C4-2B (cell line): Measurements from ENCODE around the gene PPP5C.

Source experiments
- ZFX ChIP-seq: fragments of 450-650 bp; IDR thresholded peaks from 2 replicates; pipeline ENCODE4 v1.6.1; 2017
- TF ChIP-seq, protein P1 (sequence below): fragments of 450-650 bp; conservative IDR thresholded peaks from 2 replicates; pipeline ENCODE4 v1.5.1; 2017; ENCODE audit warnings: mild to moderate bottlenecking

DNA sequence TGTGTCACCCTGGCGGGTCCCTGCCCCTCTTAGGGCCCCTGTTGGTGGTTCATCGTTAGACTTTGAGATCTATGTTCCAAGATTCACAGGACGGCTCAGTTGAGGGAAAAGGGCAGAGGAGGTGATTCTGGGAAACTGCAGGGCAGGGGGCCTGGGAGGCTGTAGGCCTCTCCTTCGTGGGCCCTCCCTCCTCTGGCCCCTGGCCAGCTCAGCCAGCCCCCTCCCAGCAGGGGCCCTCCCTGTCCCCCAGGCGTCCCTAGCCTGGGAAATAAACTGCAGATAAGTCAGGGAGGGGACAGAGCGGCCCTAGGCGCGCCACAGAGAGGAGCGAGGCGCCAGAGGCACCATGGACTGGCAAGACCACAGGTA lies 43.6 kb upstream of the PPP5C start:
- TF ChIP-seq, protein P1, sequence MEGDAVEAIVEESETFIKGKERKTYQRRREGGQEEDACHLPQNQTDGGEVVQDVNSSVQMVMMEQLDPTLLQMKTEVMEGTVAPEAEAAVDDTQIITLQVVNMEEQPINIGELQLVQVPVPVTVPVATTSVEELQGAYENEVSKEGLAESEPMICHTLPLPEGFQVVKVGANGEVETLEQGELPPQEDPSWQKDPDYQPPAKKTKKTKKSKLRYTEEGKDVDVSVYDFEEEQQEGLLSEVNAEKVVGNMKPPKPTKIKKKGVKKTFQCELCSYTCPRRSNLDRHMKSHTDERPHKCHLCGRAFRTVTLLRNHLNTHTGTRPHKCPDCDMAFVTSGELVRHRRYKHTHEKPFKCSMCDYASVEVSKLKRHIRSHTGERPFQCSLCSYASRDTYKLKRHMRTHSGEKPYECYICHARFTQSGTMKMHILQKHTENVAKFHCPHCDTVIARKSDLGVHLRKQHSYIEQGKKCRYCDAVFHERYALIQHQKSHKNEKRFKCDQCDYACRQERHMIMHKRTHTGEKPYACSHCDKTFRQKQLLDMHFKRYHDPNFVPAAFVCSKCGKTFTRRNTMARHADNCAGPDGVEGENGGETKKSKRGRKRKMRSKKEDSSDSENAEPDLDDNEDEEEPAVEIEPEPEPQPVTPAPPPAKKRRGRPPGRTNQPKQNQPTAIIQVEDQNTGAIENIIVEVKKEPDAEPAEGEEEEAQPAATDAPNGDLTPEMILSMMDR, result no peak
- TF ChIP-seq ZFX, result no peak
